Measurements from ENCODE around the gene SNED1.

SNED1 gene

DNA sequence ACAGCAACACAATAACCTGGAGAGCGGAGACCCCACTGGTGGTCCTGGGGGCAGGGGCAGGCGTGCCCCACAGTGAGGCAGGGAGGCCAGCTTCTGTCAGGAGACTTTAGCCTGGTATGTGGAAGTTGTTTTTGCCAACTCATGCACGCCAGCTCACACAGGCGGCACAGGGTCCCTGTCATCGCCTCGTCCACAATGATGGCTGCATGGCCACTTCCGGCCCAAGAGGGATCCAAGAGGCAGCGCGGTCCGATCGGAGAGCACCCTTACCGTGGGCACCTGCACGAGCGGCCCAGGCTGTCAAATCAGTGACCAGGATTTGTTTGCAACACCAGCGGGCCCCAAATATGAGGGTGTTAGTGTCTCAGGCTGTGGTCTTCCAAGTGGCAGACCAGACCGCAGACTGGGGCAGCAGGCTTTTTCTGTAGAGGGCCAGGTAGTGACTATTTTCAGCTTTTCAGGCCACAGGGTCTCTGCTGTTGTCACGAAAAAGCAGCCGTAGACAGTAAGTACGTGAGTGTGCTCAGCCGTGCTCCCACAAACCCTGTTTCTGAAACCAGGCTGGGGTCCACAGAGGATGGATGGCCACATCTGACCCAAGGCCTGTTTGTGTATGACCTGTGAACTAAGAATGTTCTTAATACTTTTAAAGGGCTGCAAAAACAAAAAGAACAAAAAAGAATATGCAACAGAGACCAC is 21.2 kb downstream of the SNED1 start:
- H3K27ac ChIP-seq (ENCODE audit: low read depth, low read length) = no peak overlapping the region
- H3K4me3 ChIP-seq (ENCODE audit: low read depth, low read length) = no peak overlapping the region
- no peaks in the 10 kb centered on the region for H3K79me2 ChIP-seq (ENCODE audit: control insufficient read depth, insufficient read depth, low read length, unreplicated experiment)
- no peak overlapping the region for H2AFZ ChIP-seq (ENCODE audit: low read length, unreplicated experiment)
- peaks cover 7% of the 10 kb centered on the region; the same call in 1 of the 2 replicates for H3K36me3 ChIP-seq (ENCODE audit: insufficient read depth, low read length)
- no peaks in the 10 kb centered on the region for H3K4me1 ChIP-seq (ENCODE audit: control insufficient read depth, insufficient read depth, low read length, unreplicated experiment)
- H3K27me3 ChIP-seq (ENCODE audit: insufficient read depth, low read length) = no peaks in the 10 kb centered on the region

DNA sequence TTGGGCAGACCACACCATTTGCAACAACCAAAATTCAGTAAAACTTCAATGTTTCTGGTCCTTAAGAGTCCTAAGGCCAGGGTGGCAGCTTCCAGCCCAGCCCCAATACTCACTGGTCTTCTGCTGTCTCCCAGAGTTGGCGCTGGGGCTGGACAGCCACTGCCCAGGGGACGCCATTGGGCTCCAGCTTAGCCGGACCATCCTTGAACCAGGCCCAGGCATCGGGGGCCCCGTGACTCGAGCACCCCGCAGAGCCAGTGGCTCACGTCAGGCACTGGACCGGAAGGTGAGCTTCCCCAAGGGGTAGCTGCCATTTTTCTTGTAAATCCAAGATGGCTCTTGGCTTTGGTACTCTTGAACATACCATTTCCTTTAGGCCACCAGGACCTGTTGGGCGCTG is 21.8 kb downstream of the SNED1 start:
- no peaks in the 10 kb centered on the region for H3K79me2 ChIP-seq (ENCODE audit: control insufficient read depth, insufficient read depth, low read length, unreplicated experiment)
- H3K27ac ChIP-seq (ENCODE audit: low read depth, low read length) = no peak overlapping the region
- peaks cover 10% of the 10 kb centered on the region; the same call in 1 of the 2 replicates for H3K36me3 ChIP-seq (ENCODE audit: insufficient read depth, low read length)
- no peak overlapping the region for H2AFZ ChIP-seq (ENCODE audit: low read length, unreplicated experiment)
- no peak overlapping the region for H3K4me3 ChIP-seq (ENCODE audit: low read depth, low read length)
- H3K4me1 ChIP-seq (ENCODE audit: control insufficient read depth, insufficient read depth, low read length, unreplicated experiment) = no peaks in the 10 kb centered on the region
- no peaks in the 10 kb centered on the region for H3K27me3 ChIP-seq (ENCODE audit: insufficient read depth, low read length)

DNA sequence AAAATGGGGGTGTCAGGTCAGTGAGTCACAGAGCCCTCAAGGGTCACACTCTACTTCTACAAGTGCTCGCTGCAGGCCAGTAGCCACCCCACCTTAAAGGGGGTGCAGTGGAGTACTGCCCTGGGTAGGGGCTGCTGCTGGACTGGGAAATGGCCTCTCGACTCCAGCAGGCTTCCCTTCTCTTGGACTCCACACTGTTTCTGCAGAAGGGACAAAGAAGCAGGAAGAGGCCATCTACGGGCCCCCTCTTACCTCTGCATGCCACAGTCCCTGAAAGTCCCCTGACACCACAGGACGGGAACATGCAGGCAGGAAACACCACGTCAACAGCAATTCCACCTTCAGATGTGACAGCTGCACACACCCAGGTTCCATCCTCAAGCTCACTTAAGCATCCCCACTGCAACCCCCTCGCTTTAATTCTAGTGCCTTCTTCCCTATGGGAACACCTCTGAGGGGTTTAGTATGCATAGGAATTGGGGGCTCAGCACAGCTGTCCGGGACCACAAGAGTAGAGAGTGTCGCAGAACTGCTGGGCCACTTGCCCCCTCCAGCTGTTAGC is 22.3 kb downstream of the SNED1 start:
- H3K79me2 ChIP-seq (ENCODE audit: control insufficient read depth, insufficient read depth, low read length, unreplicated experiment) = no peaks in the 10 kb centered on the region
- no peak overlapping the region for H3K27ac ChIP-seq (ENCODE audit: low read depth, low read length)
- no peak overlapping the region for H2AFZ ChIP-seq (ENCODE audit: low read length, unreplicated experiment)
- H3K27me3 ChIP-seq (ENCODE audit: insufficient read depth, low read length) = no peaks in the 10 kb centered on the region
- no peaks in the 10 kb centered on the region for H3K4me1 ChIP-seq (ENCODE audit: control insufficient read depth, insufficient read depth, low read length, unreplicated experiment)
- H3K4me3 ChIP-seq (ENCODE audit: low read depth, low read length) = no peak overlapping the region
- H3K36me3 ChIP-seq (ENCODE audit: insufficient read depth, low read length) = peaks cover 14% of the 10 kb centered on the region; the same call in 1 of the 2 replicates

DNA sequence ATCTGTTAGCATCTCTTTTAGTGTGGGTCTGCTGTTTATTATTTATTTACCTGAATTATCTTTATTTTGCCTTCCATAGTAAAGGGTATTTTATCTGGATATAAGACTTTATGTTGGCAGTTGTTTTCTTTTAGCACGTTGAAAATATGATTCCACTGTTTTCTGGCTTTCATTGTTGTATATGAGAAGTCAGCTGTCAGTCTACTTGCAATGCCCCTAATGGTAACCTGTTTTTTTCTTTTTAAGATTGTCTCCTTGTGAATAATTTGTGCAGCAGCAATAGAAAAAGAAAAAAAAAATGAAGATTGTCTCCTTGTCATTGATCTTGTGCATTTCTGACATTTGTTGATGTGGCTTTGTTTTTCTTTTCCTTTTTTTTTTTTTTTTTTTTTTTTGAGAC is 27.2 kb downstream of the SNED1 start:
- Histone ChIP-seq H3K4me3 (ENCODE audit: low read depth, low read length) (no peak overlapping the region), H3K27me3 (ENCODE audit: insufficient read depth, low read length) (no peaks in the 10 kb centered on the region), H3K79me2 (ENCODE audit: control insufficient read depth, insufficient read depth, low read length, unreplicated experiment) (no peaks in the 10 kb centered on the region), H3K36me3 (ENCODE audit: insufficient read depth, low read length) (peaks cover 10% of the 10 kb centered on the region; the same call in 1 of the 2 replicates), H3K27ac (ENCODE audit: low read depth, low read length) (no peak overlapping the region), H2AFZ (ENCODE audit: low read length, unreplicated experiment) (no peak overlapping the region), H3K4me1 (ENCODE audit: control insufficient read depth, insufficient read depth, low read length, unreplicated experiment) (no peaks in the 10 kb centered on the region)

DNA sequence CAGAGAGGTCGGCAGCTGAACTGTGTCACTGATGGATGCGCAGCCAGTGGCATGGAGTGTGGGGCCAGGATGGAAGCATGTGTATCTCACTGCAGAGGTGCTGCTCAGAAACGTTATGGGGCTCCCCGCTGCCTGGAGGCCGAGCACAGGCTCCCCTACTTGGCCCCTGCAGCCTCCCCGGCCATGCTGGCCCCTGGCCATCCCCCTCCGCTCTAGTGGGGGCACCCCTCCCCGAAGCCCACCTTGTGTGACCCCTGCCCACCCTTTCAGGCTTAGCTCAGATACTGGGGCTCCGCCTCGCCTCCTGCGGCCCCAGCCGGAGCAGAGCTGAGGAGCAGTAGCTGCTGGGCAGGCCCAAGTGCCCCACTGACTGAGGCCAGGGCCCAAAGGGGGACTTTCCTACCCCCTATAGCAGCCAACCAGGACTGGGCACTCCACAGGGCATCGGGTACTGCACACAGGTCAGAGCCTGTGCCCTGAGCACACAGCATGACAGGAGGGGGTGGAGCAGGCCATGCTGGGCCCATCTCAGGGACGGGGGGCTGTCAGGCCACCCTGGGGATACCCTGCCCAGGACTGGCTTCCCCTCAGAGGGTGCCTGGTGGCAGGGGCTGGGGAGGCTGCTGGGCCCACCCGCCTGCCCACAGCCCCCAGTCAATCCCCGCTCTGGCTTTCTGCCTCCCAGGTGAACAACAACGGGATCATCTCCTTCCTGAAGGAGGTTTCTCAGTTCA is 31.3 kb downstream of the SNED1 start:
- Histone ChIP-seq H3K4me1 (ENCODE audit: control insufficient read depth, insufficient read depth, low read length, unreplicated experiment) (no peaks in the 10 kb centered on the region), H3K4me3 (ENCODE audit: low read depth, low read length) (no peak overlapping the region), H3K79me2 (ENCODE audit: control insufficient read depth, insufficient read depth, low read length, unreplicated experiment) (no peaks in the 10 kb centered on the region), H3K36me3 (ENCODE audit: insufficient read depth, low read length) (peaks cover 7% of the 10 kb centered on the region; the same call in 1 of the 2 replicates), H3K27ac (ENCODE audit: low read depth, low read length) (no peak overlapping the region), H3K27me3 (ENCODE audit: insufficient read depth, low read length) (no peaks in the 10 kb centered on the region), H2AFZ (ENCODE audit: low read length, unreplicated experiment) (no peak overlapping the region)

DNA sequence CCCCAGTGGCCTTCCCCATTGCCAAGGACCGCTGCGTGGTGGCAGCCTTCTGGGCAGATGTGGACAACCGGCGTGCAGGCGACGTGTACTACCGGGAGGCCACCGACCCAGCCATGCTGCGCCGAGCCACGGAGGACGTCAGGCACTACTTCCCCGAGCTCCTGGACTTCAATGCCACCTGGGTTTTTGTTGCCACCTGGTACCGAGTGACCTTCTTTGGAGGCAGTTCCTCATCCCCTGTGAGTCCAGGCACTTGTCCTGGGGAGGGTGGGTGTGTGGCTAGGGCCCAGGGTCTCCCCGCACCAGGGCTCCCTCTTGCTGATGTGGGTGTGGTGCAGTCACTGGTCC is 31.9 kb downstream of the SNED1 start:
- Histone ChIP-seq H3K79me2 (ENCODE audit: control insufficient read depth, insufficient read depth, low read length, unreplicated experiment) (no peaks in the 10 kb centered on the region), H3K4me3 (ENCODE audit: low read depth, low read length) (no peak overlapping the region), H3K27me3 (ENCODE audit: insufficient read depth, low read length) (no peaks in the 10 kb centered on the region), H2AFZ (ENCODE audit: low read length, unreplicated experiment) (no peak overlapping the region), H3K36me3 (ENCODE audit: insufficient read depth, low read length) (peaks cover 3% of the 10 kb centered on the region; the same call in 1 of the 2 replicates), H3K4me1 (ENCODE audit: control insufficient read depth, insufficient read depth, low read length, unreplicated experiment) (no peaks in the 10 kb centered on the region), H3K27ac (ENCODE audit: low read depth, low read length) (no peak overlapping the region)

DNA sequence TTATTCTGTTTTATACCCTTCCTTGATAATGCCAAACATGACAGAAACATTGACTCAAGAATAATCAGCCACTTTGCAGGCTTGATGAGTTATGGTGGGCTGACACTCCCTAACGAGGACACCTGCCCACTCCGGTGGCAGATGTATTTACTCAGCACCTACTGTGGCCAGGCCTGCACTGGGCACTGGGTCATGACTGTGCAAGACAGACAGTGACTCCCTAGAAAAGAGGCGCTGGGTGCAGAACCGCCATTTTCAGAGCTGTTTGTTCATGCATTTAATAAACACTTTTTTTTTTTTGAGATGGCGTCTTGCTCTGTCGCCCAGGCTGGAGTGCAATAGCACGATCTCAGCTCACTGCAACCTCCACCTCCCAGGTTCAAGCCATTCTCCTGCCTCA is 32.5 kb downstream of the SNED1 start:
- Histone ChIP-seq H3K79me2 (ENCODE audit: control insufficient read depth, insufficient read depth, low read length, unreplicated experiment) (no peaks in the 10 kb centered on the region), H3K4me3 (ENCODE audit: low read depth, low read length) (no peak overlapping the region), H3K36me3 (ENCODE audit: insufficient read depth, low read length) (no peaks in the 10 kb centered on the region), H2AFZ (ENCODE audit: low read length, unreplicated experiment) (no peak overlapping the region), H3K4me1 (ENCODE audit: control insufficient read depth, insufficient read depth, low read length, unreplicated experiment) (no peaks in the 10 kb centered on the region), H3K27ac (ENCODE audit: low read depth, low read length) (no peak overlapping the region), H3K27me3 (ENCODE audit: insufficient read depth, low read length) (no peaks in the 10 kb centered on the region)

DNA sequence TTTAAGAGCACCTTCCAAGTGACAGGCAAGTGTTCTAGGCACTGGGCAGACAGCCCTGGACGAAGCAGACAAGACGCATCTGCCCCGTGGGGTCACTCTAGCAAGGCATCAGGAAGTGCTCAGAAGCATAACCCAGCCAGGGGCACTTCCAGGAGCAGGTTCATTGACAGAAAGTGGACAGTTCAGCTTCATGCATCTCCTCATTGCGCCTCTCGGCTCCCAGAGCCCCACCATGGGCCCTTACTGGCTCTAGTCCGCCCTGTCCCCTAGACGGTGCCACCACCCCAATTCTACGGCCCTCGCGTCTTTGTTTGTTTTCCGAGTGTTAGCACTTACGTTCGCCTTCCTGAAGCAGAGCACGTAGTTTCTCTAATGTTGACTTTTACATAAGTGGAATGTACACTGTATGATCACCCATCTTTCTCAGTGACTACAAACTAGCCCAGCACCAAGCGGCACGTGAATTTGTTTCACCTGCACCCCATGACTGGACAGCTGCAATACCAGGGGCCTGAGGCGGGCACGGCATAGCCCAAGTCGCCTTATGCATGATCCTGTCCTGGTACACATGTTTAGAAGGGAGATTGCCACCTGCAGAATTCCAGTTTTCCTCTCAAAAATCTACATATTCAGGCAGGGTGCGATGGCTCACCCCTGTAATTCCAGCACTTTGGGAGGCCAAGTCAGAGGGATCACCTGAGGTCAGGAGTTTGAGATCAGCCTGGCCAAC is 33.2 kb downstream of the SNED1 start:
- Histone ChIP-seq H3K79me2 (ENCODE audit: control insufficient read depth, insufficient read depth, low read length, unreplicated experiment) (no peaks in the 10 kb centered on the region), H2AFZ (ENCODE audit: low read length, unreplicated experiment) (no peak overlapping the region), H3K4me3 (ENCODE audit: low read depth, low read length) (no peak overlapping the region), H3K36me3 (ENCODE audit: insufficient read depth, low read length) (no peaks in the 10 kb centered on the region), H3K27ac (ENCODE audit: low read depth, low read length) (no peak overlapping the region), H3K27me3 (ENCODE audit: insufficient read depth, low read length) (no peaks in the 10 kb centered on the region), H3K4me1 (ENCODE audit: control insufficient read depth, insufficient read depth, low read length, unreplicated experiment) (no peaks in the 10 kb centered on the region)

DNA sequence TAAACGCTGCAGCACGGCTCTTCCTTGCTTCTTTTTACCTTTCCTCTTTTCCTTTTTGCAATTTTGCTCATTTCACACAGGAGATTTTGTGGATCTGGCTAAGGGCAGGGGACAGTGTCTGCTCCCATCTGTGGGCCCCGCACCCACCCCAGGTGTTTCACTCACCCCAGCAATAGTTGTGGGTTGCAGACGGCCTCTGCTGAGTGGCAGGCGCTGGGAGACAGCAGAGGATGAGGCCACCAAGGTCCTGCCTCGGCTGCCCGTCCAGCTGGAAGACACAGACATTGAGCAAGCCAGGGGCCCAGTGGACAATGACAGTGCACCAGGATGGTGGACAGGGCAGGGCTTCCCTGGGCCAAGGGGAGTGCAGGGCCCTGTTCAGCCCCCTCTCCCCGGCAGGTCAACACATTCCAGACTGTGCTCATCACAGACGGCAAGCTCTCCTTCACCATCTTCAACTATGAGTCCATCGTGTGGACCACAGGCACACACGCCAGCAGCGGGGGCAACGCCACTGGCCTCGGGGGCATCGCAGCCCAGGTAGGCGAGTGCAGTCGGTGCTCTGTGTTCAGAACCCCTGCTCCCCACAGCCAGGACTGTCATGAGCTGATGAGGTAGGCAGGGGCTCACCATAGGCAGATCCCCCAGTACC is 35.0 kb downstream of the SNED1 start:
- no peak overlapping the region for H2AFZ ChIP-seq (ENCODE audit: low read length, unreplicated experiment)
- H3K27ac ChIP-seq (ENCODE audit: low read depth, low read length) = no peak overlapping the region
- H3K36me3 ChIP-seq (ENCODE audit: insufficient read depth, low read length) = no peaks in the 10 kb centered on the region
- no peaks in the 10 kb centered on the region for H3K79me2 ChIP-seq (ENCODE audit: control insufficient read depth, insufficient read depth, low read length, unreplicated experiment)
- no peaks in the 10 kb centered on the region for H3K4me1 ChIP-seq (ENCODE audit: control insufficient read depth, insufficient read depth, low read length, unreplicated experiment)
- no peak overlapping the region for H3K4me3 ChIP-seq (ENCODE audit: low read depth, low read length)
- H3K27me3 ChIP-seq (ENCODE audit: insufficient read depth, low read length) = no peaks in the 10 kb centered on the region

DNA sequence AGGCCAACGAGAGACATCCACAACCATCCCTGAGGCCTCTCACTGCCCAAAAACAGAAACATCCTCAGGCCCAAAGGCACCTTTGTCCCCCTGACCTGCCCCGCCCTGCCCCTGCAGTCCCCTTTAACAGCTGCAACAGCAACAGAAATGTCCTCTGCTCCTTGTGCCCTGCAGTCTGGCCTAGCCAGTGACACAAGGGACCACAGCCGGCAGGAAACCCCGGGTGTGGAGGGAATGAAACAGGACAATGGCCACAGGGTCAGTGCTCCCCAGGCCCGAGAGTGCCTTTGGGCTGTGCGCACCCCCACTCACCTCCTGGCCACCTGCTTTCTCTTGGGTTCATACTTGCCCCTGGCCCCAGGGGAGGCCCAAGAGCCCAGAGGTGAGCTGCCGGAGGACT is 35.6 kb downstream of the SNED1 start:
- H3K27ac ChIP-seq (ENCODE audit: low read depth, low read length) = no peak overlapping the region
- no peak overlapping the region for H2AFZ ChIP-seq (ENCODE audit: low read length, unreplicated experiment)
- no peaks in the 10 kb centered on the region for H3K36me3 ChIP-seq (ENCODE audit: insufficient read depth, low read length)
- H3K79me2 ChIP-seq (ENCODE audit: control insufficient read depth, insufficient read depth, low read length, unreplicated experiment) = no peaks in the 10 kb centered on the region
- H3K4me1 ChIP-seq (ENCODE audit: control insufficient read depth, insufficient read depth, low read length, unreplicated experiment) = no peaks in the 10 kb centered on the region
- no peaks in the 10 kb centered on the region for H3K27me3 ChIP-seq (ENCODE audit: insufficient read depth, low read length)
- H3K4me3 ChIP-seq (ENCODE audit: low read depth, low read length) = no peak overlapping the region

Data from ACC112 (cell line).